ENCODE results near the gene KRT31.

KRT31 gene

GRCh38 chr17:41377546-41377945, 19.9 kb downstream of the KRT31 start:
- TF ChIP-seq, protein P1, sequence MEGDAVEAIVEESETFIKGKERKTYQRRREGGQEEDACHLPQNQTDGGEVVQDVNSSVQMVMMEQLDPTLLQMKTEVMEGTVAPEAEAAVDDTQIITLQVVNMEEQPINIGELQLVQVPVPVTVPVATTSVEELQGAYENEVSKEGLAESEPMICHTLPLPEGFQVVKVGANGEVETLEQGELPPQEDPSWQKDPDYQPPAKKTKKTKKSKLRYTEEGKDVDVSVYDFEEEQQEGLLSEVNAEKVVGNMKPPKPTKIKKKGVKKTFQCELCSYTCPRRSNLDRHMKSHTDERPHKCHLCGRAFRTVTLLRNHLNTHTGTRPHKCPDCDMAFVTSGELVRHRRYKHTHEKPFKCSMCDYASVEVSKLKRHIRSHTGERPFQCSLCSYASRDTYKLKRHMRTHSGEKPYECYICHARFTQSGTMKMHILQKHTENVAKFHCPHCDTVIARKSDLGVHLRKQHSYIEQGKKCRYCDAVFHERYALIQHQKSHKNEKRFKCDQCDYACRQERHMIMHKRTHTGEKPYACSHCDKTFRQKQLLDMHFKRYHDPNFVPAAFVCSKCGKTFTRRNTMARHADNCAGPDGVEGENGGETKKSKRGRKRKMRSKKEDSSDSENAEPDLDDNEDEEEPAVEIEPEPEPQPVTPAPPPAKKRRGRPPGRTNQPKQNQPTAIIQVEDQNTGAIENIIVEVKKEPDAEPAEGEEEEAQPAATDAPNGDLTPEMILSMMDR (IDR thresholded peaks at IDR 0.05): no peak
- Histone ChIP-seq H3K4me3 (no peak overlapping the region), H3K27ac (no peak overlapping the region)
- no peak for DNase-seq (ENCODE audit: low spot score)

- TF ChIP-seq, protein P1 (IDR thresholded peaks at IDR 0.05): no peak
- Histone ChIP-seq H3K27ac (no peak within 1 kb of the TSS), H3K4me3 (no peak within 1 kb of the TSS)
- no peak for DNase-seq (ENCODE audit: low spot score)
These were observed 27.7 kb downstream of the KRT31 start, which contains the start of gene KRT33B for GRCh38 chr17:41369713-41370112. Gene KRT33B (minus strand): TSS chr17:41369813. CDS start chr17:41369750, 63 bp downstream.

DNA sequence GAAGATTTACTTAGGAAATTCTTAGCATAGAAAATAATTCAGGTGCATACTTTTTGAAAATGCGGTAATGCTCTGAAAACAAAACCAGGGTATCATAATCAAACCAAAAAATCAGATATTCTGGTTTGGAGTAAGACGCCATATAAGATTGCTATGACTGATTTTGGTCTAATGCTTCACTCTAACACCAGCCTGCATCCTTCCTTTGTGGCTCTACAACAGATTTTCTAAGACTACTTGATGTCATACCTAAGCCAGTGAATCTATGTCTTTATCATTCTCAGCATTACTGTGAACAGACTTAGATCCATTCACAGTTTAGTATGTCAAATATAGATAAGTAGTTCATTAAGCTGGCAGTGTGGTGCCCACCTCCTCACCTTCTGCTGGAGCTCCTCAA, 28.4 kb downstream of the KRT31 start:
- Histone ChIP-seq H3K27ac (no peak overlapping the region), H3K4me3 (no peak overlapping the region)
- TF ChIP-seq, protein P1 (IDR thresholded peaks at IDR 0.05): no peak
- DNase-seq (ENCODE audit: low spot score): no peak

GRCh38 chr17:41367426-41368075, 29.9 kb downstream of the KRT31 start:
- TF ChIP-seq, protein P1 (IDR thresholded peaks at IDR 0.05): no peak
- DNase-seq (ENCODE audit: low spot score): no peak
- no peak overlapping the region for H3K4me3 ChIP-seq
- no peak overlapping the region for H3K27ac ChIP-seq

DNA sequence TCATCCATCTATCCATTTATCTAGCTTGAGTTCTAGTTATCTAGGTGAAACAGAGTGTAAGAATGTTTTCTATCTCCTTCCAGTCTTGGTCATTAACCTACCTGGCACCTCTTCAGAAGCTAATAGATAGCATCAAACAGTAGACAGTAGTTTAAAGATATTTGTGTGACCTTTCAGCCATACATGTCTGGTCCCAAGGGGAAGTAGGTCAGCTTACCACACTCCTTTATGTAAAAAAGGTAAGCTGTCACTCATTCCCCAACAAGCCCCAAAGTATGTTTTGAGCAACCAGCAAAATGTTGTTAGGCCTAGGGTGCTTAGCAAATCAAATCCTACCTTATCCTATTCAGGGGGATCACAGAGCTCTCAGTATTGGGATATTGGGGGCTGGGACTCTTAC, 31.3 kb downstream of the KRT31 start:
- Histone ChIP-seq H3K4me3 (no peak overlapping the region), H3K27ac (no peak overlapping the region)
- TF ChIP-seq, protein P1 (IDR thresholded peaks at IDR 0.05): no peak
- no peak for DNase-seq (ENCODE audit: low spot score)

DNA sequence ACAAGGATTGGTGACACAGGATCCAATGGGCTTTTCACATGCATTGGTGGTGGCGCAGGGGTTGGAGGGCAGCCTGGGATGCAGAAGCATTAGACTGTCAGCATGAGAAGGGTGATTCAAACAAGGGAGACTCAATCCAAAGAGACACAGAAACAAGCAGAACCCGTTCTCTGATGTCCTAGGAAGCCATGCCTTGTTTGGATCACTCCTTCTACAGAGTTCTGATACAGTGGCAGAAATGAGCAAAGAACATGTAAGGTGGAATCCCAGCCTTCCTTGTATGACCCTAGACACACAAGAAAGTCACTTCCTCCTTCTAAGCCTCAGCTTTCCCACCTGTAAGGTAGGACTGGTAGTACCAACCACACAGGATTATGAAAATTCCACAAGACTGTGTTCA, 33.5 kb downstream of the KRT31 start:
- TF ChIP-seq, protein P1 (IDR thresholded peaks at IDR 0.05): no peak

GRCh38 chr17:41360296-41360995, 37.0 kb downstream of the KRT31 start:
- Histone ChIP-seq H3K4me3 (no peak overlapping the region), H3K27ac (no peak overlapping the region)
- DNase-seq (ENCODE audit: low spot score): no peak
- TF ChIP-seq, protein P1 (IDR thresholded peaks at IDR 0.05): no peak

More for the DNA sequence above, 33.5 kb downstream of the KRT31 start:
- no peak overlapping the region for H3K4me3 ChIP-seq
- no peak overlapping the region for H3K27ac ChIP-seq
- DNase-seq (ENCODE audit: low spot score): no peak

Measured in coronary artery (tissue), 2 donors.